Measurements from ENCODE around the gene TRAPPC1. TPM values are rescaled to one million over a fixed set of nuclear protein-coding genes. Genes with fewer than 3 reads are reported as not detected.
"Not testable (repeated sequence)": the region's sequence is repeated elsewhere in the genome, so short reads cannot be mapped to it uniquely, and the experiment has no call there.

Gene TRAPPC1
- total RNA-seq, 4 donors from 2014 or later, result 36.3 to 68.8 (median 43.1) TPM

- intact Hi-C loops (cut with DNase I), result no loop called here
- WGBS, result 49% methylated on average over 2 of the region's 2 CpGs
Measured at GRCh38 chr17:7961421-7961820, 29.7 kb upstream of the TRAPPC1 start.

GRCh38 chr17:7959503-7960253, 27.9 kb upstream of the TRAPPC1 start:
- no peak for TF ChIP-seq POLR2AphosphoS5 (IDR thresholded peaks at IDR 0.05)
- Histone ChIP-seq H3K36me3 (no peaks in the 10 kb centered on the region), H3K4me1 (peaks cover 8 to 16% (median 12%) of the 10 kb centered on the region in 4 donors), H3K9me3 (no peaks in the 10 kb centered on the region), H3K4me3 (no peak overlapping the region), H3K27ac (replicated peaks in 1 of 4) (no peak overlapping the region), H3K27me3 (peaks cover 0 to 4% (median 0%) of the 10 kb centered on the region in 4 donors)
- DNase-seq (ENCODE audit: extremely low spot score), result no peak
- intact Hi-C loops (cut with DNase I), result no loop called here
- 92% methylated on average over 9 of the region's 9 CpGs for WGBS

More at GRCh38 chr17:7961421-7961820, 29.7 kb upstream of the TRAPPC1 start:
- Histone ChIP-seq H3K9me3 (no peaks in the 10 kb centered on the region), H3K4me1 (peaks cover under 1 to 5% (median 3%) of the 10 kb centered on the region in 4 donors), H3K4me3 (no peak overlapping the region), H3K27ac (replicated peaks in 1 of 4) (no peak overlapping the region), H3K27me3 (peaks cover 0 to 4% (median 0%) of the 10 kb centered on the region in 4 donors), H3K36me3 (no peaks in the 10 kb centered on the region)
- no peak for DNase-seq (ENCODE audit: extremely low spot score)
- TF ChIP-seq CTCF (IDR thresholded peaks at IDR 0.05), result no peak
- TF ChIP-seq EP300 (IDR thresholded peaks at IDR 0.05), result no peak
- no peak for TF ChIP-seq POLR2AphosphoS5 (IDR thresholded peaks at IDR 0.05)
- TF ChIP-seq POLR2A (IDR thresholded peaks at IDR 0.05; ENCODE audit: low read depth), result no peak

- Histone ChIP-seq H3K9me3 (no peaks in the 10 kb centered on the region), H3K4me1 (peaks cover 15 to 28% (median 19%) of the 10 kb centered on the region in 4 donors), H3K27ac (replicated peaks in 1 of 4) (peak overlapping the region in 3 of 4 donors; percentile 18 to 66 (median 33)), H3K27me3 (peaks cover 0 to 4% (median 0%) of the 10 kb centered on the region in 4 donors), H3K36me3 (no peaks in the 10 kb centered on the region), H3K4me3 (no peak overlapping the region)
- no peak for DNase-seq (ENCODE audit: extremely low spot score)
- WGBS, result 65% methylated on average over 11 of the region's 11 CpGs
- TF ChIP-seq CTCF (IDR thresholded peaks at IDR 0.05) (no peak), POLR2AphosphoS5 (IDR thresholded peaks at IDR 0.05) (peak; percentile 69 to 76)
- intact Hi-C loops (cut with DNase I), result no loop called here
Measured at GRCh38 chr17:7956228-7956965, 24.7 kb upstream of the TRAPPC1 start.

- 64% methylated on average over 13 of the region's 13 CpGs for WGBS
Measured at GRCh38 chr17:7955414-7956227, 23.9 kb upstream of the TRAPPC1 start.

GRCh38 chr17:7953266-7953665, 21.5 kb upstream of the TRAPPC1 start:
- peaks cover 11 to 14% (median 13%) of the 10 kb centered on the region in 4 donors for H3K36me3 ChIP-seq
- intact Hi-C loops (cut with DNase I); H3K4me3 ChIP-seq; H3K27ac ChIP-seq (replicated peaks in 1 of 4); DNase-seq (ENCODE audit: extremely low spot score); H3K27me3 ChIP-seq; H3K9me3 ChIP-seq: not testable (repeated sequence)
- WGBS, result 89% methylated on average over 13 of the region's 13 CpGs
- peaks cover 15 to 34% (median 19%) of the 10 kb centered on the region in 4 donors for H3K4me1 ChIP-seq

More at GRCh38 chr17:7955414-7956227, 23.9 kb upstream of the TRAPPC1 start:
- Histone ChIP-seq H3K4me3 (no peak overlapping the region), H3K27ac (replicated peaks in 1 of 4) (peak overlapping the region in 2 of 4 donors; percentile 33 to 66), H3K9me3 (no peaks in the 10 kb centered on the region), H3K36me3 (no peaks in the 10 kb centered on the region), H3K4me1 (peaks cover 15 to 34% (median 19%) of the 10 kb centered on the region in 4 donors), H3K27me3 (no peaks in the 10 kb centered on the region)
- TF ChIP-seq CTCF (IDR thresholded peaks at IDR 0.05), result no peak
- no peak for TF ChIP-seq POLR2A (IDR thresholded peaks at IDR 0.05; ENCODE audit: low read depth)
- TF ChIP-seq POLR2AphosphoS5 (IDR thresholded peaks at IDR 0.05), result no peak
- TF ChIP-seq EP300 (IDR thresholded peaks at IDR 0.05), result no peak
- DNase-seq (ENCODE audit: extremely low spot score), result no peak
- intact Hi-C loops (cut with DNase I), result no loop called here
